ENCODE results near the gene SLC6A17. TPM values are rescaled to one million over a fixed set of nuclear protein-coding genes. Genes with fewer than 3 reads are reported as not detected.

SLC6A17 gene
- total RNA-seq, 2 experiments from 2014 or later, result 0.07 TPM

- Mint-ChIP-seq H3K36me3 (ENCODE audit: low read depth) (no peaks in the 10 kb centered on the region), H3K4me1 (peaks cover 29% of the 10 kb centered on the region), H3K27me3 (no peaks in the 10 kb centered on the region), H3K9me3 (ENCODE audit: low read depth) (no peaks in the 10 kb centered on the region), H3K27ac (no peak overlapping the region), H3K4me3 (no peak overlapping the region)
- CTCF ChIA-PET, result interaction anchor here (0.8 to 11.0 kb wide), 8 partner anchors 9 to 291 kb away, joined by 3 to 547 read pairs (median 84); partner anchors contain the start of gene RBM15
- DNase-seq (no peak), ATAC-seq (no peak)
- POLR2A ChIA-PET, result no interaction called here
- intact Hi-C loops (cut with DNase I, micrococcal nuclease), result loop anchor here in 1 of 2 experiments (2.0 kb wide), 1 partner anchor 55 kb away; no protein-coding TSS in a partner anchor
Measured at GRCh38 chr1:110205591-110206155, 55.4 kb downstream of the SLC6A17 start.

GRCh38 chr1:110206261-110206920 lies 56.1 kb downstream of the SLC6A17 start:
- ATAC-seq (no peak), DNase-seq (no peak)
- Mint-ChIP-seq H3K27me3 (no peaks in the 10 kb centered on the region), H3K4me1 (peaks cover 30% of the 10 kb centered on the region), H3K27ac (no peak overlapping the region), H3K36me3 (ENCODE audit: low read depth) (no peaks in the 10 kb centered on the region), H3K9me3 (ENCODE audit: low read depth) (no peaks in the 10 kb centered on the region), H3K4me3 (no peak overlapping the region)
- intact Hi-C loops (cut with DNase I, micrococcal nuclease), result loop anchor here in 1 of 2 experiments (2.0 kb wide), 1 partner anchor 54 kb away; no protein-coding TSS in a partner anchor
- CTCF ChIA-PET, result interaction anchor here (0.7 to 11.0 kb wide), 14 partner anchors 10 to 831 kb away, joined by 3 to 547 read pairs (median 12); partner anchors contain the start of gene RBM15
- POLR2A ChIA-PET, result interaction anchor here (0.5 kb wide), 1 partner anchor 53 kb away, joined by 3 read pairs; no protein-coding TSS in a partner anchor

DNA sequence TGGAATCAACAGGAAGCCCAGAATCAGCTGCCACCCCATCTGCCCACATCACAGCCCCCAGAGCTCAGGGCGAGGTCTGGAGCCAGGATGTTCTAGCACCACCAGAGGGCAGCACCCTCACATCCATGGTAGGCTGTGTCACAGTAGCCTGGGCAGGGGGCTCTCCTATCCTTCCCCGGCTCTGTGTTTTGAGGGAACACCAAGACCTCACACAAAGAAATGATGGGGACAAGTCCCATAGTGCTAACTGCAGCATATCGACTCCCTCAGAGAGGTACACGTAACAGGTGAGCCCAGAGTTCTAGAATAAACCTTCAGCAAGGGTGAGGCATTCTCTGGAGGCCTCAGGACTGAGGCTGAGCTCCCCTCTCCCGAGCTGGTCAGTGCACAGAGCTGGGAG lies 57.5 kb downstream of the SLC6A17 start:
- no peak overlapping the region for H3K4me3 Mint-ChIP-seq
- H3K27me3 Mint-ChIP-seq, result no peaks in the 10 kb centered on the region
- intact Hi-C loops (cut with DNase I, micrococcal nuclease), result loop anchor here (1.0 to 2.0 kb wide), 4 partner anchors 53 to 252 kb away; partner anchors contain the start of gene LAMTOR5 (in 1 of the 2)
- ChIA-PET POLR2A (interaction anchor here (0.7 to 3.5 kb wide), 3 partner anchors 105 to 139 kb away, joined by 3 to 35 read pairs (median 10); partner anchors contain the start of gene RBM15), CTCF (interaction anchor here (0.6 to 11.0 kb wide), 51 partner anchors 9 to 376 kb away, joined by 3 to 547 read pairs (median 5); partner anchors contain the start of genes RBM15 and STRIP1)
- peak; percentile 23 for ATAC-seq
- peaks cover 38% of the 10 kb centered on the region for H3K4me1 Mint-ChIP-seq
- peak; percentile 89 for DNase-seq
- H3K9me3 Mint-ChIP-seq (ENCODE audit: low read depth), result no peaks in the 10 kb centered on the region
- H3K36me3 Mint-ChIP-seq (ENCODE audit: low read depth), result no peaks in the 10 kb centered on the region
- H3K27ac Mint-ChIP-seq, result peak overlapping the region; percentile 1

GRCh38 chr1:110208916-110209645 lies 58.8 kb downstream of the SLC6A17 start:
- no peak for ATAC-seq
- no peak for DNase-seq
- intact Hi-C loops (cut with DNase I, micrococcal nuclease), result loop anchor here in 1 of 2 experiments (2.0 kb wide), 1 partner anchor 198 kb away; the partner anchor contains the start of gene LAMTOR5

GRCh38 chr1:110209715-110210603 lies 59.7 kb downstream of the SLC6A17 start, which contains the start of gene KCNC4:
KCNC4 (plus strand) TSS chr1:110210314; CDS start chr1:110211500, 1,186 bp downstream.
- no peaks in the 10 kb centered on the region for H3K27me3 Mint-ChIP-seq
- peak within 1 kb of the TSS; percentile 81 for H3K27ac Mint-ChIP-seq
- ATAC-seq, result peak; percentile 88
- intact Hi-C loops (cut with DNase I, micrococcal nuclease), result loop anchor here (1.0 to 10.0 kb wide), 10 partner anchors 26 to 1007 kb away; partner anchors contain the start of genes LAMTOR5 (in 2 of the 2), KCNA3 (in 1 of the 2) and RBM15 (in 1 of the 2)
- no peaks in the 10 kb centered on the region for H3K9me3 Mint-ChIP-seq (ENCODE audit: low read depth)
- ChIA-PET POLR2A (interaction anchor here (0.5 to 3.5 kb wide), 2 partner anchors 85 to 128 kb away, joined by 3 to 35 read pairs; partner anchors contain the start of gene RBM15), CTCF (interaction anchor here (0.6 to 11.0 kb wide), 18 partner anchors 9 to 287 kb away, joined by 3 to 547 read pairs (median 6); partner anchors contain the start of gene RBM15)
- peaks cover 49% of the 10 kb centered on the region for H3K4me1 Mint-ChIP-seq
- H3K4me3 Mint-ChIP-seq, result peak within 1 kb of the TSS; percentile 82
- no peaks in the 10 kb centered on the region for H3K36me3 Mint-ChIP-seq (ENCODE audit: low read depth)
- DNase-seq, result peak; percentile 95

More at GRCh38 chr1:110208916-110209645, 58.8 kb downstream of the SLC6A17 start:
- Mint-ChIP-seq H3K36me3 (ENCODE audit: low read depth) (no peaks in the 10 kb centered on the region), H3K4me3 (peak overlapping the region; percentile 69), H3K27ac (peak overlapping the region; percentile 75), H3K27me3 (no peaks in the 10 kb centered on the region), H3K4me1 (peaks cover 40% of the 10 kb centered on the region), H3K9me3 (ENCODE audit: low read depth) (no peaks in the 10 kb centered on the region)
- ChIA-PET POLR2A (interaction anchor here (0.5 to 3.5 kb wide), 4 partner anchors 86 to 1515 kb away, joined by 3 to 35 read pairs (median 8); partner anchors contain the start of gene RBM15), CTCF (interaction anchor here (0.6 to 11.0 kb wide), 32 partner anchors 9 to 288 kb away, joined by 3 to 547 read pairs (median 6); partner anchors contain the start of genes RBM15 and STRIP1)

- Mint-ChIP-seq H3K27ac (peak overlapping the region; percentile 81), H3K36me3 (ENCODE audit: low read depth) (no peaks in the 10 kb centered on the region)
Measured at GRCh38 chr1:110210604-110211495, 60.6 kb downstream of the SLC6A17 start.

DNA sequence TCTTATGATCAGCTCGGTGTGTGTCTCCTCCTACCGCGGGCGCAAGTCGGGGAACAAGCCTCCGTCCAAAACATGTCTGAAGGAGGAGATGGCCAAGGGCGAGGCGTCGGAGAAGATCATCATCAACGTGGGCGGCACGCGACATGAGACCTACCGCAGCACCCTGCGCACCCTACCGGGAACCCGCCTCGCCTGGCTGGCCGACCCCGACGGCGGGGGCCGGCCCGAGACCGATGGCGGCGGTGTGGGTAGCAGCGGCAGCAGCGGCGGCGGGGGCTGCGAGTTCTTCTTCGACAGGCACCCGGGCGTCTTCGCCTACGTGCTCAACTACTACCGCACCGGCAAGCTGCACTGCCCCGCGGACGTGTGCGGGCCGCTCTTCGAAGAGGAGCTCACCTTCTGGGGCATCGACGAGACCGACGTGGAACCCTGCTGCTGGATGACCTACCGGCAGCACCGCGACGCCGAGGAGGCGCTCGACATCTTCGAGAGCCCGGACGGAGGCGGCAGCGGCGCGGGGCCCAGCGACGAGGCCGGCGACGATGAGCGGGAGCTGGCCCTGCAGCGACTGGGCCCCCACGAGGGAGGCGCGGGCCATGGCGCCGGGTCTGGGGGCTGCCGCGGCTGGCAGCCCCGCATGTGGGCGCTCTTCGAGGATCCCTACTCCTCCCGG lies 61.3 kb downstream of the SLC6A17 start:
- intact Hi-C loops (cut with DNase I, micrococcal nuclease), result loop anchor here (2.0 to 10.0 kb wide), 5 partner anchors 51 to 1006 kb away; partner anchors contain the start of gene KCNA3 (in 1 of the 2)
- ATAC-seq (no peak), DNase-seq (peak; percentile 65)
- Mint-ChIP-seq H3K36me3 (ENCODE audit: low read depth) (no peaks in the 10 kb centered on the region), H3K4me1 (peaks cover 64% of the 10 kb centered on the region), H3K27ac (peak overlapping the region; percentile 81), H3K9me3 (ENCODE audit: low read depth) (no peaks in the 10 kb centered on the region), H3K4me3 (peak overlapping the region; percentile 82), H3K27me3 (no peaks in the 10 kb centered on the region)
- ChIA-PET POLR2A (interaction anchor here (0.6 to 2.6 kb wide), 2 partner anchors 127 to 1110 kb away, joined by 11 to 12 read pairs; partner anchors contain the start of gene RBM15), CTCF (interaction anchor here (0.7 to 6.5 kb wide), 5 partner anchors 9 to 249 kb away, joined by 3 to 137 read pairs (median 9); partner anchors contain the start of gene RBM15)

More at GRCh38 chr1:110210604-110211495, 60.6 kb downstream of the SLC6A17 start:
- no peaks in the 10 kb centered on the region for H3K27me3 Mint-ChIP-seq
- H3K4me3 Mint-ChIP-seq, result peak overlapping the region; percentile 82
- DNase-seq, result peak; percentile 69
- no peaks in the 10 kb centered on the region for H3K9me3 Mint-ChIP-seq (ENCODE audit: low read depth)
- POLR2A ChIA-PET, result interaction anchor here (0.6 to 2.6 kb wide), 2 partner anchors 128 to 1109 kb away, joined by 11 to 12 read pairs; partner anchors contain the start of gene RBM15
- ATAC-seq, result peak; percentile 2
- CTCF ChIA-PET, result interaction anchor here (0.5 to 6.5 kb wide), 5 partner anchors 102 to 250 kb away, joined by 3 to 137 read pairs (median 4); partner anchors contain the start of genes AHCYL1 and RBM15
- intact Hi-C loops (cut with DNase I, micrococcal nuclease), result loop anchor here (1.0 to 10.0 kb wide), 9 partner anchors 25 to 1006 kb away; partner anchors contain the start of genes KCNA3 (in 1 of the 2), LAMTOR5 (in 1 of the 2) and RBM15 (in 1 of the 2)
- peaks cover 58% of the 10 kb centered on the region for H3K4me1 Mint-ChIP-seq
